GM18502 (cell line): ENCODE results near the gene RND2.
"Not testable (repeated sequence)": the region's sequence is repeated elsewhere in the genome, so short reads cannot be mapped to it uniquely, and the experiment has no call there.

Experiments used
- ATAC-seq: cut with Tn5 transposase; IDR thresholded peaks from one replicate; pipeline ENCODE4 v1.9.1; 2021; ENCODE audit warnings: mild to moderate bottlenecking; ENCODE audit not compliant: unreplicated experiment, poor library complexity

RND2 gene

GRCh38 chr17:43024407-43025289 is at the start of gene RND2:
RND2 (plus strand) TSS chr17:43025231; CDS start chr17:43025348, 117 bp downstream.
- ATAC-seq = no peak

- ATAC-seq = no peak
Measured at GRCh38 chr17:42975265-42975664, 49.8 kb upstream of the RND2 start.

- not testable (repeated sequence) for ATAC-seq
Measured at GRCh38 chr17:42975701-42976100, 49.3 kb upstream of the RND2 start.

- peak; percentile 36 for ATAC-seq
Measured at GRCh38 chr17:42979511-42980273, 45.3 kb upstream of the RND2 start, which contains the start of gene PTGES3L. PTGES3L (minus strand) TSS chr17:42980080; CDS start chr17:42980053, 27 bp downstream.

- peak; percentile 76 for ATAC-seq
Measured at GRCh38 chr17:42980274-42980765, 44.7 kb upstream of the RND2 start, which contains the start of gene RUNDC1. RUNDC1 (plus strand) TSS chr17:42980565; CDS start chr17:42980577, 12 bp downstream.

GRCh38 chr17:42980766-42981397 is 44.1 kb upstream of the RND2 start:
- peak; percentile 46 for ATAC-seq

- ATAC-seq = no peak
Measured at GRCh38 chr17:42982266-42982665, 42.8 kb upstream of the RND2 start.

GRCh38 chr17:42985225-42985624 is 39.8 kb upstream of the RND2 start:
- no peak for ATAC-seq

GRCh38 chr17:42989141-42989540 is 35.9 kb upstream of the RND2 start:
- no peak for ATAC-seq

GRCh38 chr17:42989726-42990652 is 35.0 kb upstream of the RND2 start:
- ATAC-seq = no peak

GRCh38 chr17:42991471-42991870 is 33.6 kb upstream of the RND2 start:
- no peak for ATAC-seq

GRCh38 chr17:42992872-42993271 is 32.2 kb upstream of the RND2 start:
- no peak for ATAC-seq

GRCh38 chr17:42993913-42994312 is 31.1 kb upstream of the RND2 start:
- ATAC-seq = not testable (repeated sequence)

- no peak for ATAC-seq
Measured at GRCh38 chr17:42997390-42997983, 27.5 kb upstream of the RND2 start.

GRCh38 chr17:42997984-42998938 is 26.8 kb upstream of the RND2 start, which contains the start of gene RPL27:
RPL27 (plus strand) TSS chr17:42998419; CDS start chr17:42998751, 332 bp downstream.
- peak; percentile 88 for ATAC-seq

- no peak for ATAC-seq
Measured at GRCh38 chr17:42999003-42999525, 26.0 kb upstream of the RND2 start.

- ATAC-seq = not testable (repeated sequence)
Measured at GRCh38 chr17:43000894-43001293, 24.1 kb upstream of the RND2 start.
